Dendritic cell treated with granulocyte-macrophage colony-stimulating factor and Interleukin-4, amounts not matched to agents 40 ng/mL and 50 ng/mL, for 4 days (primary cell): ENCODE measurements around the gene GPR180.

ENCODE experiments used
- H3K27ac Mint-ChIP-seq: one replicate; pipeline ENCODE4 v1.8.0; 2022; ENCODE audit warnings: mild to moderate bottlenecking, mixed read lengths
- H3K27me3 Mint-ChIP-seq: one replicate; pipeline ENCODE4 v1.8.0; 2022; ENCODE audit warnings: mild to moderate bottlenecking, mixed read lengths
- H3K36me3 Mint-ChIP-seq: one replicate; pipeline ENCODE4 v1.8.0; 2022; ENCODE audit warnings: low read depth, mixed read lengths
- H3K4me1 Mint-ChIP-seq: one replicate; pipeline ENCODE4 v1.8.0; 2022; ENCODE audit warnings: low read depth, mixed read lengths
- H3K4me3 Mint-ChIP-seq: one replicate; pipeline ENCODE4 v1.8.0; 2022; ENCODE audit warnings: mild to moderate bottlenecking, moderate library complexity, mixed read lengths
- H3K9me3 Mint-ChIP-seq: one replicate; pipeline ENCODE4 v1.8.0; 2022; ENCODE audit warnings: mixed read lengths
- intact Hi-C: fragments of 100-400 bp; cut with micrococcal nuclease; formaldehyde crosslinking; loops from one replicate; pipeline ENCODE4 v1.15.0; 2022

GPR180 gene

GRCh38 chr13:94640721-94641120, 39.1 kb downstream of the GPR180 start:
- no peaks in the 10 kb centered on the region for H3K9me3 Mint-ChIP-seq
- no peak overlapping the region for H3K4me3 Mint-ChIP-seq
- H3K4me1 Mint-ChIP-seq = no peaks in the 10 kb centered on the region

GRCh38 chr13:94641409-94641941, 39.8 kb downstream of the GPR180 start:
- intact Hi-C loops = no loop called here
- H3K27me3 Mint-ChIP-seq = no peaks in the 10 kb centered on the region

More at GRCh38 chr13:94640721-94641120, 39.1 kb downstream of the GPR180 start:
- intact Hi-C loops = no loop called here
- no peaks in the 10 kb centered on the region for H3K27me3 Mint-ChIP-seq
- no peak overlapping the region for H3K27ac Mint-ChIP-seq
- H3K36me3 Mint-ChIP-seq = no peaks in the 10 kb centered on the region

GRCh38 chr13:94646904-94647303, 45.2 kb downstream of the GPR180 start:
- Mint-ChIP-seq H3K36me3 (no peaks in the 10 kb centered on the region), H3K4me3 (no peak overlapping the region), H3K27me3 (no peaks in the 10 kb centered on the region), H3K4me1 (no peaks in the 10 kb centered on the region), H3K9me3 (no peaks in the 10 kb centered on the region), H3K27ac (no peak overlapping the region)
- intact Hi-C loops = no loop called here

More at GRCh38 chr13:94641409-94641941, 39.8 kb downstream of the GPR180 start:
- Mint-ChIP-seq H3K36me3 (no peaks in the 10 kb centered on the region), H3K4me1 (no peaks in the 10 kb centered on the region), H3K4me3 (no peak overlapping the region), H3K9me3 (no peaks in the 10 kb centered on the region), H3K27ac (no peak overlapping the region)

GRCh38 chr13:94656176-94656575, 54.5 kb downstream of the GPR180 start:
- intact Hi-C loops = no loop called here

GRCh38 chr13:94656766-94657165, 55.1 kb downstream of the GPR180 start:
- Mint-ChIP-seq H3K27me3 (peaks cover 9% of the 10 kb centered on the region), H3K9me3 (no peaks in the 10 kb centered on the region), H3K4me3 (no peak overlapping the region), H3K36me3 (no peaks in the 10 kb centered on the region), H3K27ac (no peak overlapping the region), H3K4me1 (no peaks in the 10 kb centered on the region)
- intact Hi-C loops = no loop called here

More at GRCh38 chr13:94656176-94656575, 54.5 kb downstream of the GPR180 start:
- no peak overlapping the region for H3K4me3 Mint-ChIP-seq
- no peaks in the 10 kb centered on the region for H3K9me3 Mint-ChIP-seq
- no peak overlapping the region for H3K27ac Mint-ChIP-seq
- no peaks in the 10 kb centered on the region for H3K4me1 Mint-ChIP-seq
- H3K27me3 Mint-ChIP-seq = peaks cover 5% of the 10 kb centered on the region
- no peaks in the 10 kb centered on the region for H3K36me3 Mint-ChIP-seq

GRCh38 chr13:94657167-94657566, 55.5 kb downstream of the GPR180 start:
- H3K27ac Mint-ChIP-seq = no peak overlapping the region
- no peak overlapping the region for H3K4me3 Mint-ChIP-seq
- intact Hi-C loops = no loop called here
- H3K4me1 Mint-ChIP-seq = no peaks in the 10 kb centered on the region
- no peaks in the 10 kb centered on the region for H3K9me3 Mint-ChIP-seq
- peaks cover 9% of the 10 kb centered on the region for H3K27me3 Mint-ChIP-seq
- H3K36me3 Mint-ChIP-seq = no peaks in the 10 kb centered on the region

GRCh38 chr13:94658926-94659597, 57.4 kb downstream of the GPR180 start:
- intact Hi-C loops = no loop called here

GRCh38 chr13:94659598-94659946, 57.9 kb downstream of the GPR180 start:
- intact Hi-C loops = no loop called here
- Mint-ChIP-seq H3K27me3 (peaks cover 18% of the 10 kb centered on the region), H3K27ac (no peak overlapping the region), H3K4me1 (peaks cover 4% of the 10 kb centered on the region), H3K9me3 (no peaks in the 10 kb centered on the region), H3K4me3 (no peak overlapping the region), H3K36me3 (no peaks in the 10 kb centered on the region)

More at GRCh38 chr13:94658926-94659597, 57.4 kb downstream of the GPR180 start:
- H3K9me3 Mint-ChIP-seq = no peaks in the 10 kb centered on the region
- no peak overlapping the region for H3K27ac Mint-ChIP-seq
- H3K36me3 Mint-ChIP-seq = no peaks in the 10 kb centered on the region
- no peak overlapping the region for H3K4me3 Mint-ChIP-seq
- H3K4me1 Mint-ChIP-seq = peaks cover 4% of the 10 kb centered on the region
- peaks cover 20% of the 10 kb centered on the region for H3K27me3 Mint-ChIP-seq

- Mint-ChIP-seq H3K4me1 (peaks cover 4% of the 10 kb centered on the region), H3K4me3 (no peak overlapping the region), H3K36me3 (no peaks in the 10 kb centered on the region), H3K27ac (no peak overlapping the region), H3K9me3 (no peaks in the 10 kb centered on the region), H3K27me3 (peaks cover 18% of the 10 kb centered on the region)
- intact Hi-C loops = no loop called here
Measured at GRCh38 chr13:94660695-94661326, 59.2 kb downstream of the GPR180 start.

GRCh38 chr13:94661406-94661805, 59.7 kb downstream of the GPR180 start:
- peaks cover 18% of the 10 kb centered on the region for H3K27me3 Mint-ChIP-seq
- no peak overlapping the region for H3K27ac Mint-ChIP-seq
- no peak overlapping the region for H3K4me3 Mint-ChIP-seq
- H3K4me1 Mint-ChIP-seq = peaks cover 9% of the 10 kb centered on the region
- H3K36me3 Mint-ChIP-seq = no peaks in the 10 kb centered on the region
- intact Hi-C loops = no loop called here
- no peaks in the 10 kb centered on the region for H3K9me3 Mint-ChIP-seq

- peaks cover 18% of the 10 kb centered on the region for H3K27me3 Mint-ChIP-seq
- H3K27ac Mint-ChIP-seq = no peak overlapping the region
- intact Hi-C loops = no loop called here
- H3K4me1 Mint-ChIP-seq = peaks cover 16% of the 10 kb centered on the region
- H3K9me3 Mint-ChIP-seq = no peaks in the 10 kb centered on the region
- H3K36me3 Mint-ChIP-seq = no peaks in the 10 kb centered on the region
- H3K4me3 Mint-ChIP-seq = no peak overlapping the region
Measured at GRCh38 chr13:94662274-94662945, 60.8 kb downstream of the GPR180 start.

GRCh38 chr13:94664889-94665288, 63.2 kb downstream of the GPR180 start:
- Mint-ChIP-seq H3K4me3 (no peak overlapping the region), H3K9me3 (no peaks in the 10 kb centered on the region), H3K4me1 (peaks cover 16% of the 10 kb centered on the region), H3K36me3 (no peaks in the 10 kb centered on the region), H3K27me3 (peaks cover 19% of the 10 kb centered on the region), H3K27ac (no peak overlapping the region)
- intact Hi-C loops = no loop called here

GRCh38 chr13:94666065-94666464, 64.4 kb downstream of the GPR180 start:
- Mint-ChIP-seq H3K4me1 (peaks cover 16% of the 10 kb centered on the region), H3K27ac (no peak overlapping the region), H3K27me3 (peaks cover 18% of the 10 kb centered on the region), H3K9me3 (no peaks in the 10 kb centered on the region), H3K4me3 (no peak overlapping the region), H3K36me3 (no peaks in the 10 kb centered on the region)
- intact Hi-C loops = no loop called here

GRCh38 chr13:94667190-94667589, 65.5 kb downstream of the GPR180 start:
- H3K27ac Mint-ChIP-seq = no peak overlapping the region
- peaks cover 14% of the 10 kb centered on the region for H3K27me3 Mint-ChIP-seq
- intact Hi-C loops = no loop called here
- H3K9me3 Mint-ChIP-seq = no peaks in the 10 kb centered on the region
- H3K36me3 Mint-ChIP-seq = no peaks in the 10 kb centered on the region
- H3K4me1 Mint-ChIP-seq = peaks cover 16% of the 10 kb centered on the region
- H3K4me3 Mint-ChIP-seq = no peak overlapping the region
